K562 (cell line): ENCODE data around the gene GLRX2. TPM values are rescaled to one million over a fixed set of nuclear protein-coding genes. Genes with fewer than 3 reads are reported as not detected.

Experiments used
- CEBPG ChIP-seq, 3 experiments: fragments of 200-800 bp in 1 of 3; sonication (Bioruptor generic) in 1 of 3; sonication (generic) in 1 of 3; formaldehyde crosslinking in 1 of 3; IDR thresholded peaks in 2 of 3; conservative IDR thresholded peaks in 1 of 3; 2 replicates each; pipeline versions ENCODE4 v1.6.1 to v1.8.0; 2016 to 2022; ENCODE audit warnings: missing compliant biosample characterization in 2 of 3, missing genetic modification characterization in 2 of 3, mild to moderate bottlenecking in 1 of 3, missing genetic modification reagents in 1 of 3
- DIDO1 ChIP-seq: fragments of 450-650 bp; IDR thresholded peaks from 2 replicates; pipeline ENCODE4 v1.6.1; 2016; ENCODE audit warnings: low read depth, missing biosample characterization, missing genetic modification characterization
- HDAC8 ChIP-seq: fragments of 450-650 bp; IDR thresholded peaks from 2 replicates; pipeline ENCODE4 v1.6.1; 2016; ENCODE audit warnings: mild to moderate bottlenecking, missing genetic modification characterization, moderate library complexity, missing compliant biosample characterization
- HNRNPL ChIP-seq: fragments of 200-400 bp; formaldehyde crosslinking; IDR thresholded peaks from 2 replicates; pipeline ENCODE4 v1.6.1; 2017; ENCODE audit warnings: low read depth, mild to moderate bottlenecking, low read length
- NFE2 ChIP-seq: IDR thresholded peaks from 2 replicates; pipeline ENCODE4 v1.6.1; 2014; ENCODE audit warnings: antibody characterized with exemption, low read depth
- NFE2L1 ChIP-seq: fragments of 450-650 bp; IDR thresholded peaks from 2 replicates; pipeline ENCODE4 v1.6.1; 2016; ENCODE audit warnings: missing genetic modification characterization, low read depth, mild to moderate bottlenecking, missing compliant biosample characterization, moderate library complexity, borderline replicate concordance
- PHF20 ChIP-seq: fragments of 450-650 bp; IDR thresholded peaks from 2 replicates; pipeline ENCODE4 v1.6.1; 2018; ENCODE audit not compliant: partially characterized antibody
- POLR2A ChIP-seq: fragments of 450-650 bp; conservative IDR thresholded peaks from 2 replicates; pipeline ENCODE4 v1.6.1; 2016
- PRPF4 ChIP-seq: fragments of 200-400 bp; formaldehyde crosslinking; IDR thresholded peaks from one replicate; pipeline ENCODE4 v1.6.1; 2017; ENCODE audit warnings: low read length, low read depth, mild to moderate bottlenecking; ENCODE audit not compliant: insufficient read depth, poor library complexity, severe bottlenecking
- SMAD3 ChIP-seq: fragments of 450-650 bp; formaldehyde crosslinking; conservative IDR thresholded peaks from 2 replicates; pipeline ENCODE4 v1.4.0; 2020; ENCODE audit warnings: mild to moderate bottlenecking
- SMARCA5 ChIP-seq: fragments of 450-650 bp; IDR thresholded peaks from 2 replicates; pipeline ENCODE4 v1.6.1; 2016
- TBL1XR1 ChIP-seq, 2 experiments: IDR thresholded peaks; 2 replicates each; pipeline ENCODE4 v1.6.1; 2012; ENCODE audit warnings: improper control_type of control experiment in 2 of 2, low read length in 2 of 2, mild to moderate bottlenecking in 1 of 2
- ZNF354B ChIP-seq: fragments of 250-450 bp; sonication (Bioruptor Pico); IDR thresholded peaks from 2 replicates; pipeline ENCODE4 v1.4.0; 2020
- ZNF41 ChIP-seq: fragments of 250-450 bp; sonication (Bioruptor Pico); conservative IDR thresholded peaks from 2 replicates; pipeline ENCODE4 v1.4.0; 2020; ENCODE audit warnings: mild to moderate bottlenecking
- polyA plus RNA-seq, 8 experiments: library from polyadenylated mRNA; depleted of rRNA in 4 of 8; stranded (reverse) in 5 of 8; unstranded in 3 of 8; fragments of >200 nt; fragmentation: Nextera tagmentation in 2 of 8; fragmentation: Illumina TruSeq in 1 of 8; extraction: Ambion mirVana in 2 of 8; extraction: Trizol in 1 of 8; gene quantifications; 2 replicates each; pipeline versions ENCODE4 v1.2.1 to v1.2.3, GENCODE V29; 2011 to 2014; ENCODE audit warnings: inconsistent platforms in 1 of 8, missing spikeins in 1 of 8
- total RNA-seq, 7 experiments: library from RNA; depleted of rRNA in 6 of 7; stranded (reverse); fragments of >200 nt in 6 of 7; fragmentation: Illumina TruSeq in 2 of 7; extraction: Trizol in 2 of 7; gene quantifications; 2 replicates each; pipeline versions ENCODE4 v1.2.1 to v1.2.3, GENCODE V29; 2011 to 2021; ENCODE audit warnings: low replicate concordance in 1 of 7
- TF ChIP-seq, protein P1 (sequence below): sonication (generic); formaldehyde crosslinking; IDR thresholded peaks from 2 replicates; pipeline ENCODE4 v1.8.0; 2022; ENCODE audit warnings: mild to moderate bottlenecking, missing genetic modification reagents
- TF ChIP-seq, protein P2 (sequence below): fragments of 450-650 bp; formaldehyde crosslinking; IDR thresholded peaks from 2 replicates; pipeline ENCODE4 v1.4.0; 2020; ENCODE audit warnings: mild to moderate bottlenecking, mixed read lengths
- TF ChIP-seq, protein P3 (sequence below): fragments of 250-450 bp; sonication (Bioruptor Pico); IDR thresholded peaks from 2 replicates; pipeline ENCODE4 v1.8.0; 2022; ENCODE audit warnings: inconsistent platforms
- TF ChIP-seq, protein P4 (sequence below): fragments of 450-650 bp; IDR thresholded peaks from 2 replicates; pipeline ENCODE4 v1.6.1; 2017; ENCODE audit warnings: mild to moderate bottlenecking, moderate library complexity

The GLRX2 gene
- total and polyA plus RNA-seq, 9 of the 15 experiments (the other 6 are each of a cell fraction or from before 2014, with no cell fraction given) = 13.3 to 82.6 (median 55.1) TPM

DNA sequence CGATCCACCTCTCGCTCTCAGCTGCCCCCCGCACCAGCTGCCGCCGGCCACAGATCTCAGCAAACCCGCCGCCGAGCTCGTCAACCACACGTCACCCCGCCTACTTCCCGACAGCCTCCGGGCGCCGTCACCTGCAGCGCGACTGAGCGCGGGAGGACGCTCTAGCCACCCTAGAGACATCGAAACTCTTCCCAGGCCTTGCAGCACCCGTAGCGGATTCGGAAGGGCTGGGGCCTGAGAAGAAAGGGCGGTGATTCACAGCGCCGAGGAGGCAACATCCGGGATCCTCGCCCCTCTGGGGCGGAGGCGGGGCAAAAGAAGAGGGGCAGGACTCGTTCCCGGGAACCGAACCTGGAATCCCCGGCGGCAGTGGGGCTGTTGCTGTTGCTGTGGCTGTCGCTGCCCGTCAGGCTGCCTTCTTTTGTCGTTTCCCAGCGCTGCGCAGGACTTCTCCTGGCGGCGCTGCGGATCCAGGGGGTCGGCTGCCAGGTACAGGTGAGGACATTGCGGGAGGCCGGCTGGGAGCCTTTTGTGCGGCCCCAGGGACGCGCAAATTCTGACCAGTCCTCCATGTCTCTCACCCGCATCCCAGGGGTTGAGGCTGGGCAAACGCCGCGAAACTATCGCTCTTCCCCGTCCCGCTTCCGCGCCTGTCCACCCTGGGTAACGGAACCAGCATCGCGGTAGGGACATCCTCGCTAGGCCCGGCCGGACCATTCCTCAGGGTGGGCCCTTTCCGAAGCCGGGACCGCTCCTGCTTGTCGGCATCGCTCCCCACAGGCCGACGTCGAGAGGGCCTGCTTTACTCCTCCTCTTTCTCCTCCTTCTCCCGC, 45.7 kb downstream of the GLRX2 start, which contains the start of the genes RO60 and UCHL5 (continued):
- TF ChIP-seq, protein P1, sequence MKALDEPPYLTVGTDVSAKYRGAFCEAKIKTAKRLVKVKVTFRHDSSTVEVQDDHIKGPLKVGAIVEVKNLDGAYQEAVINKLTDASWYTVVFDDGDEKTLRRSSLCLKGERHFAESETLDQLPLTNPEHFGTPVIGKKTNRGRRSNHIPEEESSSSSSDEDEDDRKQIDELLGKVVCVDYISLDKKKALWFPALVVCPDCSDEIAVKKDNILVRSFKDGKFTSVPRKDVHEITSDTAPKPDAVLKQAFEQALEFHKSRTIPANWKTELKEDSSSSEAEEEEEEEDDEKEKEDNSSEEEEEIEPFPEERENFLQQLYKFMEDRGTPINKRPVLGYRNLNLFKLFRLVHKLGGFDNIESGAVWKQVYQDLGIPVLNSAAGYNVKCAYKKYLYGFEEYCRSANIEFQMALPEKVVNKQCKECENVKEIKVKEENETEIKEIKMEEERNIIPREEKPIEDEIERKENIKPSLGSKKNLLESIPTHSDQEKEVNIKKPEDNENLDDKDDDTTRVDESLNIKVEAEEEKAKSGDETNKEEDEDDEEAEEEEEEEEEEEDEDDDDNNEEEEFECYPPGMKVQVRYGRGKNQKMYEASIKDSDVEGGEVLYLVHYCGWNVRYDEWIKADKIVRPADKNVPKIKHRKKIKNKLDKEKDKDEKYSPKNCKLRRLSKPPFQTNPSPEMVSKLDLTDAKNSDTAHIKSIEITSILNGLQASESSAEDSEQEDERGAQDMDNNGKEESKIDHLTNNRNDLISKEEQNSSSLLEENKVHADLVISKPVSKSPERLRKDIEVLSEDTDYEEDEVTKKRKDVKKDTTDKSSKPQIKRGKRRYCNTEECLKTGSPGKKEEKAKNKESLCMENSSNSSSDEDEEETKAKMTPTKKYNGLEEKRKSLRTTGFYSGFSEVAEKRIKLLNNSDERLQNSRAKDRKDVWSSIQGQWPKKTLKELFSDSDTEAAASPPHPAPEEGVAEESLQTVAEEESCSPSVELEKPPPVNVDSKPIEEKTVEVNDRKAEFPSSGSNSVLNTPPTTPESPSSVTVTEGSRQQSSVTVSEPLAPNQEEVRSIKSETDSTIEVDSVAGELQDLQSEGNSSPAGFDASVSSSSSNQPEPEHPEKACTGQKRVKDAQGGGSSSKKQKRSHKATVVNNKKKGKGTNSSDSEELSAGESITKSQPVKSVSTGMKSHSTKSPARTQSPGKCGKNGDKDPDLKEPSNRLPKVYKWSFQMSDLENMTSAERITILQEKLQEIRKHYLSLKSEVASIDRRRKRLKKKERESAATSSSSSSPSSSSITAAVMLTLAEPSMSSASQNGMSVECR = peak; percentile 92
- TF ChIP-seq HDAC8 (no peak), DIDO1 (tag) (peak; percentile 80), PRPF4 (peak; percentile 81), SMAD3 (peak; percentile 72; the same call in 1 of the 2 replicates), NFE2 (peak; percentile 66), SMARCA5 (peak; percentile 61; the same call in 1 of the 2 replicates), NFE2L1 (no peak), HNRNPL (peak; percentile 75; the same call in 1 of the 2 replicates), PHF20 (peak; percentile 85), CEBPG (CRISPR knock-in tag; IDR thresholded peaks at IDR 0.05) (peak; percentile 90; the same call in 1 of the 2 replicates), CEBPG (tag; conservative IDR thresholded peaks at IDR 0.05 in 1 of 2, IDR thresholded peaks at IDR 0.05 in 1 of 2) (no peak), POLR2A (peak; percentile 98), TBL1XR1 (IDR thresholded peaks at IDR 0.05; ENCODE audit: low read length in 2 of 2) (peak in 1 of 2 experiments; percentile 91; a peak in 3 of 4 replicates), ZNF354B (no peak), ZNF41 (CRISPR knock-in tag) (0 out of 2 replicates have a peak, but pooled peaks have one; percentile 55)
- TF ChIP-seq, protein P2, sequence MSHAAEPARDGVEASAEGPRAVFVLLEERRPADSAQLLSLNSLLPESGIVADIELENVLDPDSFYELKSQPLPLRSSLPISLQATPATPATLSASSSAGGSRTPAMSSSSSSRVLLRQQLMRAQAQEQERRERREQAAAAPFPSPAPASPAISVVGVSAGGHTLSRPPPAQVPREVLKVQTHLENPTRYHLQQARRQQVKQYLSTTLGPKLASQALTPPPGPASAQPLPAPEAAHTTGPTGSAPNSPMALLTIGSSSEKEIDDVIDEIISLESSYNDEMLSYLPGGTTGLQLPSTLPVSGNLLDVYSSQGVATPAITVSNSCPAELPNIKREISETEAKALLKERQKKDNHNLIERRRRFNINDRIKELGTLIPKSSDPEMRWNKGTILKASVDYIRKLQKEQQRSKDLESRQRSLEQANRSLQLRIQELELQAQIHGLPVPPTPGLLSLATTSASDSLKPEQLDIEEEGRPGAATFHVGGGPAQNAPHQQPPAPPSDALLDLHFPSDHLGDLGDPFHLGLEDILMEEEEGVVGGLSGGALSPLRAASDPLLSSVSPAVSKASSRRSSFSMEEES = no peak
- TF ChIP-seq, protein P3, sequence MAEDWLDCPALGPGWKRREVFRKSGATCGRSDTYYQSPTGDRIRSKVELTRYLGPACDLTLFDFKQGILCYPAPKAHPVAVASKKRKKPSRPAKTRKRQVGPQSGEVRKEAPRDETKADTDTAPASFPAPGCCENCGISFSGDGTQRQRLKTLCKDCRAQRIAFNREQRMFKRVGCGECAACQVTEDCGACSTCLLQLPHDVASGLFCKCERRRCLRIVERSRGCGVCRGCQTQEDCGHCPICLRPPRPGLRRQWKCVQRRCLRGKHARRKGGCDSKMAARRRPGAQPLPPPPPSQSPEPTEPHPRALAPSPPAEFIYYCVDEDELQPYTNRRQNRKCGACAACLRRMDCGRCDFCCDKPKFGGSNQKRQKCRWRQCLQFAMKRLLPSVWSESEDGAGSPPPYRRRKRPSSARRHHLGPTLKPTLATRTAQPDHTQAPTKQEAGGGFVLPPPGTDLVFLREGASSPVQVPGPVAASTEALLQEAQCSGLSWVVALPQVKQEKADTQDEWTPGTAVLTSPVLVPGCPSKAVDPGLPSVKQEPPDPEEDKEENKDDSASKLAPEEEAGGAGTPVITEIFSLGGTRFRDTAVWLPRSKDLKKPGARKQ = no peak
- TF ChIP-seq, protein P4, sequence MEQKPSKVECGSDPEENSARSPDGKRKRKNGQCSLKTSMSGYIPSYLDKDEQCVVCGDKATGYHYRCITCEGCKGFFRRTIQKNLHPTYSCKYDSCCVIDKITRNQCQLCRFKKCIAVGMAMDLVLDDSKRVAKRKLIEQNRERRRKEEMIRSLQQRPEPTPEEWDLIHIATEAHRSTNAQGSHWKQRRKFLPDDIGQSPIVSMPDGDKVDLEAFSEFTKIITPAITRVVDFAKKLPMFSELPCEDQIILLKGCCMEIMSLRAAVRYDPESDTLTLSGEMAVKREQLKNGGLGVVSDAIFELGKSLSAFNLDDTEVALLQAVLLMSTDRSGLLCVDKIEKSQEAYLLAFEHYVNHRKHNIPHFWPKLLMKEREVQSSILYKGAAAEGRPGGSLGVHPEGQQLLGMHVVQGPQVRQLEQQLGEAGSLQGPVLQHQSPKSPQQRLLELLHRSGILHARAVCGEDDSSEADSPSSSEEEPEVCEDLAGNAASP = no peak
